ENCODE data around the gene UBE2D2. TPM values are rescaled to one million over a fixed set of nuclear protein-coding genes. Genes with fewer than 3 reads are reported as not detected.
"Not testable (repeated sequence)": the region's sequence is repeated elsewhere in the genome, so short reads cannot be mapped to it uniquely, and the experiment has no call there.

Gene UBE2D2
- total and polyA plus RNA-seq, 10 of the 15 experiments (the other 5 are each of a cell fraction or from before 2014, with no cell fraction given) = 58.6 to 245 (median 128) TPM

GRCh38 chr5:139525586-139526308, 35.4 kb upstream of the UBE2D2 start:
- DNase-seq (ENCODE audit: low read depth, low spot score); BruUV-seq (replicated peaks); H3K27me3 ChIP-seq (replicated peaks in 1 of 2; ENCODE audit: control insufficient read depth in 2 of 2, insufficient read depth in 2 of 2, low read length in 1 of 2); H3K9me3 ChIP-seq (replicated peaks; ENCODE audit: control insufficient read depth, insufficient read depth, low read length); H3K36me3 ChIP-seq (ENCODE audit: control insufficient read depth in 2 of 2, insufficient read depth in 2 of 2, low read length in 1 of 2); FAIRE-seq; in situ Hi-C loops (cut with MboI); H4K20me1 ChIP-seq (ENCODE audit: control insufficient read depth, insufficient read depth): not testable (repeated sequence)
- ChIA-PET POLR2A (interaction anchor here (0.6 to 3.1 kb wide), 14 partner anchors 7 to 127 kb away, joined by 3 to 25 read pairs (median 4); partner anchors contain the start of genes CXXC5, ECSCR and UBE2D2), CTCF (interaction anchor here (0.6 to 3.3 kb wide), 6 partner anchors 12 to 238 kb away, joined by 3 to 17 read pairs (median 5); no protein-coding TSS in a partner anchor), RAD21 (ENCODE audit: unreplicated experiment) (interaction anchor here (0.8 to 3.7 kb wide), 7 partner anchors 22 to 250 kb away, joined by 3 to 39 read pairs (median 5); partner anchors contain the start of gene UBE2D2), SMC1A (ENCODE audit: uncharacterized antibody, unreplicated experiment) (interaction anchor here (0.6 to 2.0 kb wide), 7 partner anchors 33 to 107 kb away, joined by 3 to 8 read pairs (median 4); no protein-coding TSS in a partner anchor)
- peaks cover 24% of the 10 kb centered on the region for H3K79me2 ChIP-seq (ENCODE audit: control insufficient read depth, insufficient read depth, low read length)
- peak overlapping the region; percentile 59 for H2AFZ ChIP-seq (ENCODE audit: control insufficient read depth, low read depth, low read length)
- H3K4me3 ChIP-seq = peak overlapping the region; percentile 57
- H3K4me2 ChIP-seq (ENCODE audit: control insufficient read depth, insufficient read depth) = peak overlapping the region; percentile 71
- intact Hi-C loops (cut with micrococcal nuclease; ENCODE audit: unreplicated experiment) = loop anchor here (5.0 kb wide), 1 partner anchor 248 kb away; no protein-coding TSS in a partner anchor
- WGBS (ENCODE audit: insufficient coverage, insufficient replicate concordance, low lambda C conversion rate, missing lambda C conversion rate) = 36% methylated on average over 12 of the region's 12 CpGs
- peaks cover 28% of the 10 kb centered on the region for H3K4me1 ChIP-seq (ENCODE audit: control insufficient read depth, insufficient read depth, low read length)
- peak overlapping the region; percentile 71 for H3K9ac ChIP-seq (ENCODE audit: control insufficient read depth, insufficient read depth, low read length)
- ATAC-seq = peak; percentile 55
- H3K27ac ChIP-seq (ENCODE audit: control insufficient read depth, insufficient read depth) = peak overlapping the region; percentile 59
- TF ChIP-seq RELB (IDR thresholded peaks at IDR 0.05; ENCODE audit: low read depth) = peak; percentile 47; the same call in 1 of the 2 replicates
- TF ChIP-seq NFIC (IDR thresholded peaks at IDR 0.05; ENCODE audit: low read depth, low read length) = 0 out of 2 replicates have a peak, but pooled peaks have one; percentile 1
- peak; percentile 30; the same call in 1 of the 2 replicates for TF ChIP-seq ATF7 (IDR thresholded peaks at IDR 0.05; ENCODE audit: low read depth)
- TF ChIP-seq MTA2 (IDR thresholded peaks at IDR 0.05; ENCODE audit: low read depth) = peak; percentile 43; the same call in 1 of the 2 replicates
- TF ChIP-seq ZNF687 (IDR thresholded peaks at IDR 0.05) = peak; percentile 76
- peak; percentile 15; the same call in 1 of the 2 replicates for TF ChIP-seq JUNB (IDR thresholded peaks at IDR 0.05)
- 0 out of 2 replicates have a peak, but pooled peaks have one; percentile 34 for TF ChIP-seq TCF7 (IDR thresholded peaks at IDR 0.05; ENCODE audit: borderline replicate concordance)
- TF ChIP-seq IKZF2 (IDR thresholded peaks at IDR 0.05) = peak; percentile 53 to 69; a peak in 3 of 4 replicates
- TF ChIP-seq PBX3 (IDR thresholded peaks at IDR 0.05; ENCODE audit: insufficient replicate concordance, low read depth, low read length) = peak; percentile 39
- TF ChIP-seq ZBTB40 (IDR thresholded peaks at IDR 0.05; ENCODE audit: borderline replicate concordance) = 0 out of 2 replicates have a peak, but pooled peaks have one; percentile 9
